Measurements from ENCODE around the gene HES4. TPM values are rescaled to one million over a fixed set of nuclear protein-coding genes. Genes with fewer than 3 reads are reported as not detected.
A peak's percentile ranks its signal among the peaks of the same experiment; 100 is the strongest.

The HES4 gene
- total and polyA plus RNA-seq, 2 of the 13 experiments (the other 11 are each of a cell fraction or from before 2014, with no cell fraction given), result 8.8 to 10.6 TPM

- TF ChIP-seq, protein P1, sequence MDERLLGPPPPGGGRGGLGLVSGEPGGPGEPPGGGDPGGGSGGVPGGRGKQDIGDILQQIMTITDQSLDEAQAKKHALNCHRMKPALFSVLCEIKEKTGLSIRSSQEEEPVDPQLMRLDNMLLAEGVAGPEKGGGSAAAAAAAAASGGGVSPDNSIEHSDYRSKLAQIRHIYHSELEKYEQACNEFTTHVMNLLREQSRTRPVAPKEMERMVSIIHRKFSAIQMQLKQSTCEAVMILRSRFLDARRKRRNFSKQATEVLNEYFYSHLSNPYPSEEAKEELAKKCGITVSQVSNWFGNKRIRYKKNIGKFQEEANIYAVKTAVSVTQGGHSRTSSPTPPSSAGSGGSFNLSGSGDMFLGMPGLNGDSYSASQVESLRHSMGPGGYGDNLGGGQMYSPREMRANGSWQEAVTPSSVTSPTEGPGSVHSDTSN (CRISPR knock-in tag; IDR thresholded peaks at IDR 0.05), result no peak
- TF ChIP-seq SIX4 (CRISPR knock-in tag; IDR thresholded peaks at IDR 0.05) (0 out of 2 replicates have a peak, but pooled peaks have one; percentile 52), ZFY (CRISPR knock-in tag; IDR thresholded peaks at IDR 0.05) (peak; percentile 56; the same call in 1 of the 2 replicates), ERF (CRISPR knock-in tag; IDR thresholded peaks at IDR 0.05) (peak; percentile 26; the same call in 1 of the 2 replicates), SMC3 (IDR thresholded peaks at IDR 0.05; ENCODE audit: low read length) (no peak), THAP8 (CRISPR knock-in tag; IDR thresholded peaks at IDR 0.05; ENCODE audit: borderline replicate concordance) (no peak), ZNF446 (CRISPR knock-in tag; IDR thresholded peaks at IDR 0.05) (no peak), TIGD3 (CRISPR knock-in tag; IDR thresholded peaks at IDR 0.05; ENCODE audit: borderline replicate concordance) (no peak), HNF4G (IDR thresholded peaks at IDR 0.05; ENCODE audit: borderline replicate concordance, low read depth, low read length) (no peak), HNF4G (CRISPR knock-in tag; IDR thresholded peaks at IDR 0.05; ENCODE audit: borderline replicate concordance, low read depth) (peak; percentile 25; the same call in 1 of the 2 replicates), SMAD1 (CRISPR knock-in tag; IDR thresholded peaks at IDR 0.05; ENCODE audit: borderline replicate concordance, low read depth) (peak; percentile 89), DPF2 (CRISPR knock-in tag; IDR thresholded peaks at IDR 0.05; ENCODE audit: borderline replicate concordance, low read depth) (no peak), SAP130 (CRISPR knock-in tag; IDR thresholded peaks at IDR 0.05; ENCODE audit: low read depth) (peak; percentile 80)
- TF ChIP-seq, protein P2, sequence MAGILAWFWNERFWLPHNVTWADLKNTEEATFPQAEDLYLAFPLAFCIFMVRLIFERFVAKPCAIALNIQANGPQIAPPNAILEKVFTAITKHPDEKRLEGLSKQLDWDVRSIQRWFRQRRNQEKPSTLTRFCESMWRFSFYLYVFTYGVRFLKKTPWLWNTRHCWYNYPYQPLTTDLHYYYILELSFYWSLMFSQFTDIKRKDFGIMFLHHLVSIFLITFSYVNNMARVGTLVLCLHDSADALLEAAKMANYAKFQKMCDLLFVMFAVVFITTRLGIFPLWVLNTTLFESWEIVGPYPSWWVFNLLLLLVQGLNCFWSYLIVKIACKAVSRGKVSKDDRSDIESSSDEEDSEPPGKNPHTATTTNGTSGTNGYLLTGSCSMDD (CRISPR knock-in tag; IDR thresholded peaks at IDR 0.05), result no peak
- TF ChIP-seq, protein P3, sequence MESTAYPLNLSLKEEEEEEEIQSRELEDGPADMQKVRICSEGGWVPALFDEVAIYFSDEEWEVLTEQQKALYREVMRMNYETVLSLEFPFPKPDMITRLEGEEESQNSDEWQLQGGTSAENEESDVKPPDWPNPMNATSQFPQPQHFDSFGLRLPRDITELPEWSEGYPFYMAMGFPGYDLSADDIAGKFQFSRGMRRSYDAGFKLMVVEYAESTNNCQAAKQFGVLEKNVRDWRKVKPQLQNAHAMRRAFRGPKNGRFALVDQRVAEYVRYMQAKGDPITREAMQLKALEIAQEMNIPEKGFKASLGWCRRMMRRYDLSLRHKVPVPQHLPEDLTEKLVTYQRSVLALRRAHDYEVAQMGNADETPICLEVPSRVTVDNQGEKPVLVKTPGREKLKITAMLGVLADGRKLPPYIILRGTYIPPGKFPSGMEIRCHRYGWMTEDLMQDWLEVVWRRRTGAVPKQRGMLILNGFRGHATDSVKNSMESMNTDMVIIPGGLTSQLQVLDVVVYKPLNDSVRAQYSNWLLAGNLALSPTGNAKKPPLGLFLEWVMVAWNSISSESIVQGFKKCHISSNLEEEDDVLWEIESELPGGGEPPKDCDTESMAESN (CRISPR knock-in tag; conservative IDR thresholded peaks at IDR 0.05), result 0 out of 2 replicates have a peak, but pooled peaks have one; percentile 45
- TF ChIP-seq, protein P4, sequence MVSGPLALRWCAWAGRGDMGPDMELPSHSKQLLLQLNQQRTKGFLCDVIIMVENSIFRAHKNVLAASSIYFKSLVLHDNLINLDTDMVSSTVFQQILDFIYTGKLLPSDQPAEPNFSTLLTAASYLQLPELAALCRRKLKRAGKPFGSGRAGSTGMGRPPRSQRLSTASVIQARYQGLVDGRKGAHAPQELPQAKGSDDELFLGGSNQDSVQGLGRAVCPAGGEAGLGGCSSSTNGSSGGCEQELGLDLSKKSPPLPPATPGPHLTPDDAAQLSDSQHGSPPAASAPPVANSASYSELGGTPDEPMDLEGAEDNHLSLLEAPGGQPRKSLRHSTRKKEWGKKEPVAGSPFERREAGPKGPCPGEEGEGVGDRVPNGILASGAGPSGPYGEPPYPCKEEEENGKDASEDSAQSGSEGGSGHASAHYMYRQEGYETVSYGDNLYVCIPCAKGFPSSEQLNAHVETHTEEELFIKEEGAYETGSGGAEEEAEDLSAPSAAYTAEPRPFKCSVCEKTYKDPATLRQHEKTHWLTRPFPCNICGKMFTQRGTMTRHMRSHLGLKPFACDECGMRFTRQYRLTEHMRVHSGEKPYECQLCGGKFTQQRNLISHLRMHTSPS (CRISPR knock-in tag; IDR thresholded peaks at IDR 0.05; ENCODE audit: low read depth), result peak; percentile 82
- TF ChIP-seq, protein P5, sequence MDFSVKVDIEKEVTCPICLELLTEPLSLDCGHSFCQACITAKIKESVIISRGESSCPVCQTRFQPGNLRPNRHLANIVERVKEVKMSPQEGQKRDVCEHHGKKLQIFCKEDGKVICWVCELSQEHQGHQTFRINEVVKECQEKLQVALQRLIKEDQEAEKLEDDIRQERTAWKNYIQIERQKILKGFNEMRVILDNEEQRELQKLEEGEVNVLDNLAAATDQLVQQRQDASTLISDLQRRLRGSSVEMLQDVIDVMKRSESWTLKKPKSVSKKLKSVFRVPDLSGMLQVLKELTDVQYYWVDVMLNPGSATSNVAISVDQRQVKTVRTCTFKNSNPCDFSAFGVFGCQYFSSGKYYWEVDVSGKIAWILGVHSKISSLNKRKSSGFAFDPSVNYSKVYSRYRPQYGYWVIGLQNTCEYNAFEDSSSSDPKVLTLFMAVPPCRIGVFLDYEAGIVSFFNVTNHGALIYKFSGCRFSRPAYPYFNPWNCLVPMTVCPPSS (IDR thresholded peaks at IDR 0.05), result no peak
Observed at GRCh38 chr1:1004780-1005697, 5.1 kb upstream of the HES4 start (continued).

Data from HepG2 (cell line).